IMR-90 (cell line): ENCODE results near the gene MZT1. TPM values are rescaled to one million over a fixed set of nuclear protein-coding genes. Genes with fewer than 3 reads are reported as not detected.

Source experiments
- ATAC-seq: fragments of 200-7000 bp; cut with Tn5 transposase; 2 replicates; pipeline ENCODE4 v1.9.1; 2020; ENCODE audit warnings: low read depth, mild to moderate bottlenecking, moderate library complexity
- BruUV-seq: library from RNA; stranded (reverse); fragments of 400-500 nt; replicated peaks from 2 replicates; lab custom pipeline; 2021; lab: Mats Ljungman, UMichigan
- CTCF ChIA-PET: fragments of 300-600 bp; formaldehyde crosslinking; extraction: SDS; loops from one replicate; lab custom pipeline; 2021; ENCODE audit warnings: antibody characterized with exemption; lab: Yijun Ruan, JAX
- POLR2A ChIA-PET: fragments of 300-600 bp; sonication (Branson Sonifier 250); formaldehyde crosslinking; loops from one replicate; lab custom pipeline; 2022; ENCODE audit warnings: antibody characterized with exemption; ENCODE audit not compliant: unreplicated experiment; lab: Charles Lee
- DNase-seq: peaks from one replicate; pipeline ENCODE4 v3.0.0; 2013
- H2AFZ ChIP-seq: replicated peaks from 2 replicates; pipeline ENCODE3; 2013; ENCODE audit warnings: low read length, mild to moderate bottlenecking; ENCODE audit not compliant: poor library complexity
- H2AK5ac ChIP-seq: 2 replicates; pipeline ENCODE4 v1.6.1; 2013; ENCODE audit warnings: low read depth, low read length, inconsistent platforms
- H2AK9ac ChIP-seq: replicated peaks from 2 replicates; pipeline ENCODE3; 2013; ENCODE audit warnings: mild to moderate bottlenecking, low read depth, low read length, moderate library complexity; ENCODE audit not compliant: poor library complexity
- H2BK120ac ChIP-seq: 2 replicates; pipeline ENCODE4 v1.6.1; 2013; ENCODE audit warnings: low read depth, low read length, inconsistent platforms
- H2BK15ac ChIP-seq: 3 replicates; pipeline ENCODE4 v1.6.1; 2013; ENCODE audit warnings: low read depth, low read length, inconsistent platforms
- H2BK20ac ChIP-seq: 2 replicates; pipeline ENCODE4 v1.6.1; 2013; ENCODE audit warnings: low read depth, mild to moderate bottlenecking, inconsistent platforms, low read length, moderate library complexity
- H2BK5ac ChIP-seq: 2 replicates; pipeline ENCODE4 v1.6.1; 2013; ENCODE audit warnings: mild to moderate bottlenecking, low read depth, low read length, inconsistent platforms; ENCODE audit not compliant: poor library complexity, severe bottlenecking
- H3K14ac ChIP-seq: replicated peaks from 2 replicates; pipeline ENCODE4 v1.6.1; 2013; ENCODE audit warnings: low read depth, low read length, inconsistent platforms
- H3K18ac ChIP-seq: 2 replicates; pipeline ENCODE4 v1.6.1; 2013; ENCODE audit warnings: low read depth, low read length, control low read depth
- H3K23ac ChIP-seq: 2 replicates; pipeline ENCODE4 v1.6.1; 2013; ENCODE audit warnings: low read depth, low read length, inconsistent platforms
- H3K27ac ChIP-seq: 2 replicates; pipeline ENCODE4 v1.5.1; 2013; ENCODE audit warnings: mild to moderate bottlenecking, control low read depth, low read length; ENCODE audit not compliant: insufficient read depth
- H3K27me3 ChIP-seq: 2 replicates; pipeline ENCODE4 v1.6.1; 2013; ENCODE audit warnings: low read length; ENCODE audit not compliant: control insufficient read depth, insufficient read depth
- H3K36me3 ChIP-seq: 2 replicates; pipeline ENCODE4 v1.6.1; 2013; ENCODE audit warnings: low read length, mixed read lengths; ENCODE audit not compliant: control insufficient read depth, insufficient read depth
- H3K4ac ChIP-seq: 2 replicates; pipeline ENCODE4 v1.6.1; 2013; ENCODE audit warnings: low read depth, low read length, inconsistent platforms
- H3K4me1 ChIP-seq: 2 replicates; pipeline ENCODE4 v1.6.1; 2013; ENCODE audit warnings: low read length, mixed read lengths; ENCODE audit not compliant: control insufficient read depth, insufficient read depth
- H3K4me2 ChIP-seq: 2 replicates; pipeline ENCODE4 v1.6.1; 2013; ENCODE audit warnings: low read depth, mild to moderate bottlenecking, control low read depth, low read length, moderate library complexity
- H3K4me3 ChIP-seq: 2 replicates; pipeline ENCODE4 v1.5.1; 2013; ENCODE audit warnings: low read depth, mild to moderate bottlenecking, control low read depth, low read length, moderate library complexity; ENCODE audit not compliant: insufficient read depth
- H3K56ac ChIP-seq: 2 replicates; pipeline ENCODE4 v1.6.1; 2013; ENCODE audit warnings: low read length, inconsistent platforms; ENCODE audit not compliant: insufficient read depth; ENCODE audit errors: extremely low read depth
- H3K79me1 ChIP-seq, 2 experiments: 2 replicates each; pipeline ENCODE4 v1.6.1; 2013; ENCODE audit warnings: low read length in 2 of 2, inconsistent platforms in 1 of 2, low read depth in 1 of 2
- H3K9ac ChIP-seq: 2 replicates; pipeline ENCODE4 v1.6.1; 2013; ENCODE audit warnings: low read depth, low read length, control low read depth
- H3K9me1 ChIP-seq: 2 replicates; pipeline ENCODE4 v1.6.1; 2013; ENCODE audit warnings: low read length, inconsistent platforms; ENCODE audit not compliant: insufficient read depth
- H3K9me3 ChIP-seq: 2 replicates; pipeline ENCODE4 v1.6.1; 2013; ENCODE audit warnings: low read length; ENCODE audit not compliant: control insufficient read depth, insufficient read depth
- H4K20me1 ChIP-seq: 2 replicates; pipeline ENCODE4 v1.6.1; 2013; ENCODE audit warnings: low read length, inconsistent platforms; ENCODE audit not compliant: insufficient read depth
- H4K5ac ChIP-seq: 2 replicates; pipeline ENCODE4 v1.6.1; 2013; ENCODE audit warnings: mild to moderate bottlenecking, low read depth, low read length, control low read depth
- H4K8ac ChIP-seq, 2 experiments: 2 replicates each; pipeline ENCODE4 v1.6.1; 2013; ENCODE audit warnings: low read depth in 2 of 2, low read length in 2 of 2, control low read depth in 1 of 2, inconsistent platforms in 1 of 2
- H4K91ac ChIP-seq: 2 replicates; pipeline ENCODE4 v1.6.1; 2013; ENCODE audit warnings: low read depth, low read length, inconsistent platforms; ENCODE audit not compliant: insufficient read depth
- CEBPB ChIP-seq: IDR thresholded peaks from 2 replicates; pipeline ENCODE4 v1.6.1; 2012; ENCODE audit warnings: low read depth, low read length, improper control_type of control experiment
- CHD1 ChIP-seq: IDR thresholded peaks from 2 replicates; pipeline ENCODE4 v1.6.1; 2012; ENCODE audit warnings: low read depth, low read length, improper control_type of control experiment
- CTCF ChIP-seq: conservative IDR thresholded peaks from 2 replicates; pipeline ENCODE4 v1.5.1; 2012; ENCODE audit warnings: mild to moderate bottlenecking, low read depth, low read length, improper control_type of control experiment
- FOS ChIP-seq: fragments of 150-350 bp; IDR thresholded peaks from 2 replicates; pipeline ENCODE4 v1.6.1; 2016; ENCODE audit warnings: low read depth, low read length
- MAFK ChIP-seq: IDR thresholded peaks from 2 replicates; pipeline ENCODE4 v1.6.1; 2012; ENCODE audit warnings: low read depth, low read length, improper control_type of control experiment
- MXI1 ChIP-seq: IDR thresholded peaks from 2 replicates; pipeline ENCODE4 v1.6.1; 2012; ENCODE audit warnings: low read depth, mild to moderate bottlenecking, low read length, moderate library complexity, borderline replicate concordance
- NFE2L2 ChIP-seq: fragments of 150-350 bp; IDR thresholded peaks from 2 replicates; pipeline ENCODE4 v1.6.1; 2016; ENCODE audit warnings: low read depth, mild to moderate bottlenecking, low read length
- POLR2A ChIP-seq: IDR thresholded peaks from 2 replicates; pipeline ENCODE4 v1.6.1; 2012; ENCODE audit warnings: mild to moderate bottlenecking, low read depth, low read length
- RAD21 ChIP-seq: IDR thresholded peaks from 2 replicates; pipeline ENCODE4 v1.6.1; 2012; ENCODE audit warnings: low read length, improper control_type of control experiment
- RCOR1 ChIP-seq: IDR thresholded peaks from 2 replicates; pipeline ENCODE4 v1.6.1; 2012; ENCODE audit warnings: mild to moderate bottlenecking, low read length, improper control_type of control experiment; ENCODE audit not compliant: insufficient replicate concordance
- RFX5 ChIP-seq: IDR thresholded peaks from 2 replicates; pipeline ENCODE4 v1.8.0; 2012; ENCODE audit warnings: low read depth, mild to moderate bottlenecking, low read length, moderate library complexity
- USF2 ChIP-seq: fragments of 150-350 bp; IDR thresholded peaks from 2 replicates; pipeline ENCODE4 v1.6.1; 2017; ENCODE audit warnings: mild to moderate bottlenecking, antibody characterized with exemption, low read length, low read depth
- WGBS, 2 experiments: methylation state at CpG; one replicate each; pipeline versions ENCODE4 v1.1.5 to v1.1.7; 2013; ENCODE audit warnings: missing lambda C conversion rate in 2 of 2; ENCODE audit not compliant: insufficient read length in 1 of 2; ENCODE audit errors: extremely low coverage in 2 of 2; 5-methylcytosine and 5-hydroxymethylcytosine counted together
- dilution Hi-C: fragments of 300-500 bp; cut with HindIII; formaldehyde crosslinking; loops from one replicate; pipeline ENCODE4 v1.14.3; 2018; ENCODE audit warnings: low sequenced_read_pairs; ENCODE audit not compliant: unreplicated experiment
- in situ Hi-C: fragments of 300-500 bp; cut with MboI; formaldehyde crosslinking; loops from 3 replicates; pipeline ENCODE4 v1.14.3; 2019; ENCODE audit warnings: low sequenced_read_pairs, inconsistent platforms, mixed read lengths
- intact Hi-C: fragments of 100-400 bp; cut with micrococcal nuclease; formaldehyde crosslinking; loops from 2 replicates; pipeline ENCODE4 v1.10.0; 2022
- polyA plus RNA-seq, 3 experiments: library from polyadenylated mRNA; depleted of rRNA; stranded (reverse); fragments of >200 nt; gene quantifications; 2 replicates each; pipeline ENCODE4 v1.2.3, GENCODE V29; 2012; ENCODE audit warnings: low replicate concordance in 1 of 3
- total RNA-seq: library from RNA; depleted of rRNA; stranded (reverse); fragments of >200 nt; gene quantifications from 2 replicates; pipeline ENCODE4 v1.2.3, GENCODE V29; 2012

The MZT1 gene
- total and polyA plus RNA-seq, 2 of the 4 experiments (the other 2 are of a cell fraction) = 3.6 to 5.3 TPM

GRCh38 chr13:72727417-72728289 lies at the start of gene MZT1, which contains the start of gene BORA (continued):
- no peak for TF ChIP-seq POLR2A
- TF ChIP-seq RCOR1 = no peak
- no peak for TF ChIP-seq CHD1
- TF ChIP-seq CEBPB = no peak
- TF ChIP-seq RFX5 = 0 out of 2 replicates have a peak, but pooled peaks have one; percentile 43

GRCh38 chr13:72774019-72774418 lies 46.6 kb upstream of the MZT1 start:
- intact Hi-C loops = loop anchor here (2.0 kb wide), 1 partner anchor 13 kb away; no protein-coding TSS in a partner anchor

More at GRCh38 chr13:72774019-72774418, 46.6 kb upstream of the MZT1 start:
- Histone ChIP-seq H3K4me2 (no peak overlapping the region), H3K36me3 (peaks cover 44% of the 10 kb centered on the region), H4K20me1 (0 out of 2 replicates have a peak, but pooled peaks cover 2% of the 10 kb centered on the region), H2BK120ac (no peak overlapping the region), H3K9ac (no peak overlapping the region), H4K5ac (no peak overlapping the region), H4K8ac (no peak overlapping the region), H3K4me1 (no peaks in the 10 kb centered on the region), H4K91ac (no peak overlapping the region), H2AK5ac (no peak overlapping the region), H3K4ac (no peak overlapping the region), H3K14ac (no peak overlapping the region), H3K27me3 (no peaks in the 10 kb centered on the region), H3K27ac (no peak overlapping the region), H3K4me3 (no peak overlapping the region), H3K18ac (no peak overlapping the region), H3K56ac (no peak overlapping the region), H3K23ac (no peak overlapping the region), H2BK15ac (no peak overlapping the region), H2AFZ (no peak overlapping the region), H3K9me1 (peaks cover 1% of the 10 kb centered on the region; the same call in 1 of the 2 replicates), H2AK9ac (no peak overlapping the region), H3K9me3 (no peaks in the 10 kb centered on the region), H3K79me1 (peaks cover 6 to 13% of the 10 kb centered on the region in 2 experiments), H2BK20ac (no peak overlapping the region), H2BK5ac (no peak overlapping the region)
- POLR2A ChIA-PET = no interaction called here
- BruUV-seq = no TSS peak
- no peak; the same call in 1 of the 2 replicates for ATAC-seq
- WGBS, 2 experiments = no CpG with 5 or more reads among the region's 2 CpGs
- no peak for DNase-seq
- CTCF ChIA-PET = no interaction called here
- in situ Hi-C loops (no loop called here), dilution Hi-C loops (no loop called here)
- TF ChIP-seq CEBPB = no peak
- TF ChIP-seq MXI1 = no peak
- TF ChIP-seq RAD21 = no peak
- TF ChIP-seq CHD1 = no peak
- TF ChIP-seq NFE2L2 = no peak
- no peak for TF ChIP-seq FOS
- no peak for TF ChIP-seq RFX5
- TF ChIP-seq CTCF = no peak
- no peak for TF ChIP-seq USF2
- TF ChIP-seq MAFK = no peak
